Measurements from ENCODE around the gene CILP. TPM values are rescaled to one million over a fixed set of nuclear protein-coding genes. Genes with fewer than 3 reads are reported as not detected.

The CILP gene
- total and polyA plus RNA-seq, 2 of the 13 experiments (the other 11 are each of a cell fraction or from before 2014, with no cell fraction given), result 0.03 TPM; not detected in 1

GRCh38 chr15:65255486-65256140 lies 44.3 kb upstream of the CILP start (continued):
- TF ChIP-seq, protein P1, sequence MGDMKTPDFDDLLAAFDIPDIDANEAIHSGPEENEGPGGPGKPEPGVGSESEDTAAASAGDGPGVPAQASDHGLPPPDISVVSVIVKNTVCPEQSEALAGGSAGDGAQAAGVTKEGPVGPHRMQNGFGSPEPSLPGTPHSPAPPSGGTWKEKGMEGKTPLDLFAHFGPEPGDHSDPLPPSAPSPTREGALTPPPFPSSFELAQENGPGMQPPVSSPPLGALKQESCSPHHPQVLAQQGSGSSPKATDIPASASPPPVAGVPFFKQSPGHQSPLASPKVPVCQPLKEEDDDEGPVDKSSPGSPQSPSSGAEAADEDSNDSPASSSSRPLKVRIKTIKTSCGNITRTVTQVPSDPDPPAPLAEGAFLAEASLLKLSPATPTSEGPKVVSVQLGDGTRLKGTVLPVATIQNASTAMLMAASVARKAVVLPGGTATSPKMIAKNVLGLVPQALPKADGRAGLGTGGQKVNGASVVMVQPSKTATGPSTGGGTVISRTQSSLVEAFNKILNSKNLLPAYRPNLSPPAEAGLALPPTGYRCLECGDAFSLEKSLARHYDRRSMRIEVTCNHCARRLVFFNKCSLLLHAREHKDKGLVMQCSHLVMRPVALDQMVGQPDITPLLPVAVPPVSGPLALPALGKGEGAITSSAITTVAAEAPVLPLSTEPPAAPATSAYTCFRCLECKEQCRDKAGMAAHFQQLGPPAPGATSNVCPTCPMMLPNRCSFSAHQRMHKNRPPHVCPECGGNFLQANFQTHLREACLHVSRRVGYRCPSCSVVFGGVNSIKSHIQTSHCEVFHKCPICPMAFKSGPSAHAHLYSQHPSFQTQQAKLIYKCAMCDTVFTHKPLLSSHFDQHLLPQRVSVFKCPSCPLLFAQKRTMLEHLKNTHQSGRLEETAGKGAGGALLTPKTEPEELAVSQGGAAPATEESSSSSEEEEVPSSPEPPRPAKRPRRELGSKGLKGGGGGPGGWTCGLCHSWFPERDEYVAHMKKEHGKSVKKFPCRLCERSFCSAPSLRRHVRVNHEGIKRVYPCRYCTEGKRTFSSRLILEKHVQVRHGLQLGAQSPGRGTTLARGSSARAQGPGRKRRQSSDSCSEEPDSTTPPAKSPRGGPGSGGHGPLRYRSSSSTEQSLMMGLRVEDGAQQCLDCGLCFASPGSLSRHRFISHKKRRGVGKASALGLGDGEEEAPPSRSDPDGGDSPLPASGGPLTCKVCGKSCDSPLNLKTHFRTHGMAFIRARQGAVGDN (CRISPR knock-in tag; IDR thresholded peaks at IDR 0.05), result no peak

DNA sequence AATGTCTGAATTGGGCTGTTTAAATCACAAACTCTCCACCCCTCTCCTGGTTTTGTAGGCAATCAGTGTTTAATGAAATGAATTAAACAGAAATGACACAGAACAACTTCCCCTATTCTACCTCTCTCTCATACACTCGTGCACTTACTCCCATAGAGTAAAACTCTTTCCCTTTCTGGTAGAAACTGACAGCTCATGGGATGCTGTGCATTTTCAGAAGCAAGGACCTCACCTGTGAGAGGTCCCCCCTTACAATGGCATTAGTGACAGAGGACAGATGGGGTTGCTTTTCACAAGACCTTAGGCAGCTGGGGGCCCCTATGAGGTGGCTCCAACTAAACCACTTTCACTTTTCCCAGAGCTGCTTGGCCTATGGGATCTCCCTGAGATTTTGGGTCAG lies 43.5 kb upstream of the CILP start:
- no peaks in the 10 kb centered on the region for H3K27me3 ChIP-seq (ENCODE audit: control insufficient read depth in 1 of 2, insufficient read depth in 2 of 2, low read length in 2 of 2)
- no peak overlapping the region for H3K9ac ChIP-seq (ENCODE audit: insufficient read depth, low read depth, low read length)
- H2AFZ ChIP-seq (ENCODE audit: low read length), result no peak overlapping the region
- peaks cover 15% of the 10 kb centered on the region; the same call in 1 of the 2 replicates for H3K4me1 ChIP-seq (ENCODE audit: insufficient read depth, low read length)
- 96% methylated on average over 1 of the region's 1 CpG for WGBS (ENCODE audit: low lambda C conversion rate)
- no peaks in the 10 kb centered on the region for H3K79me2 ChIP-seq (ENCODE audit: insufficient read depth, low read length)
- peaks cover 3 to 9% of the 10 kb centered on the region in 2 experiments; a peak in 4 of 5 replicates for H3K36me3 ChIP-seq (replicated peaks in 1 of 2; ENCODE audit: control insufficient read depth in 1 of 2, insufficient read depth in 2 of 2, low read length in 2 of 2)
- no TSS peak for BruUV-seq (replicated peaks)
- in situ Hi-C loops (cut with HindIII; ENCODE audit: extremely low pct_ligation_motif_present, low pct_unique_long_range_greater_than_20kb) (no loop called here), intact Hi-C loops (cut with micrococcal nuclease; ENCODE audit: unreplicated experiment) (no loop called here)
- TF ChIP-seq HHEX (CRISPR knock-in tag; IDR thresholded peaks at IDR 0.05) (no peak), BCL6 (CRISPR knock-in tag; IDR thresholded peaks at IDR 0.05) (no peak), FOXO1 (CRISPR knock-in tag; IDR thresholded peaks at IDR 0.05) (no peak), HNRNPL (IDR thresholded peaks at IDR 0.05; ENCODE audit: low read depth, low read length) (no peak)
- TF ChIP-seq, protein P2, sequence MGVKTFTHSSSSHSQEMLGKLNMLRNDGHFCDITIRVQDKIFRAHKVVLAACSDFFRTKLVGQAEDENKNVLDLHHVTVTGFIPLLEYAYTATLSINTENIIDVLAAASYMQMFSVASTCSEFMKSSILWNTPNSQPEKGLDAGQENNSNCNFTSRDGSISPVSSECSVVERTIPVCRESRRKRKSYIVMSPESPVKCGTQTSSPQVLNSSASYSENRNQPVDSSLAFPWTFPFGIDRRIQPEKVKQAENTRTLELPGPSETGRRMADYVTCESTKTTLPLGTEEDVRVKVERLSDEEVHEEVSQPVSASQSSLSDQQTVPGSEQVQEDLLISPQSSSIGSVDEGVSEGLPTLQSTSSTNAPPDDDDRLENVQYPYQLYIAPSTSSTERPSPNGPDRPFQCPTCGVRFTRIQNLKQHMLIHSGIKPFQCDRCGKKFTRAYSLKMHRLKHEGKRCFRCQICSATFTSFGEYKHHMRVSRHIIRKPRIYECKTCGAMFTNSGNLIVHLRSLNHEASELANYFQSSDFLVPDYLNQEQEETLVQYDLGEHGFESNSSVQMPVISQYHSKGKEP (CRISPR knock-in tag; IDR thresholded peaks at IDR 0.05), result no peak
- CTCF ChIA-PET (ENCODE audit: low intra/inter-chr PET ratio, low total read pairs), result no interaction called here
- no peak for DNase-seq (ENCODE audit: low spot score)
- no peak overlapping the region for H3K4me3 ChIP-seq (replicated peaks in 1 of 3; ENCODE audit: insufficient read depth in 1 of 3, low read depth in 2 of 3, low read length in 3 of 3)
- no peak for ATAC-seq
- no peak overlapping the region for H3K27ac ChIP-seq (ENCODE audit: extremely low read length, insufficient read depth, low read length)
- no peaks in the 10 kb centered on the region for H3K9me3 ChIP-seq (ENCODE audit: low read length)
- POLR2A ChIA-PET, result no interaction called here
- no peaks in the 10 kb centered on the region for H4K20me1 ChIP-seq (ENCODE audit: insufficient read depth, low read length)
- no peak for FAIRE-seq
- no peak overlapping the region for H3K4me2 ChIP-seq (ENCODE audit: low read depth, low read length)
